Mesenchymal stem cell (in vitro differentiated cells and primary cell): Measurements from ENCODE around the gene FCGBP.

Experiments
- DNase-seq: peaks from one replicate; pipeline ENCODE4 v3.0.0-alpha.2; 2013
- H2AFZ ChIP-seq: one replicate; pipeline ENCODE4 v1.6.1; 2013; ENCODE audit warnings: low read depth, mild to moderate bottlenecking, control low read depth, inconsistent platforms, low read length, moderate library complexity
- H2AK5ac ChIP-seq: 2 replicates; pipeline ENCODE4 v1.6.1; 2013; ENCODE audit warnings: low read length, moderate library complexity, mild to moderate bottlenecking, inconsistent platforms; ENCODE audit not compliant: severe bottlenecking
- H2BK120ac ChIP-seq: one replicate; pipeline ENCODE4 v1.6.1; 2013; ENCODE audit warnings: low read depth, mild to moderate bottlenecking, inconsistent platforms, low read length, moderate library complexity
- H2BK12ac ChIP-seq, 2 experiments: one replicate each; pipeline ENCODE4 v1.6.1; 2013; ENCODE audit warnings: inconsistent platforms in 2 of 2, low read length in 2 of 2, mild to moderate bottlenecking in 2 of 2, moderate library complexity in 2 of 2, control low read depth in 1 of 2
- H2BK15ac ChIP-seq: one replicate; pipeline ENCODE4 v1.6.1; 2013; ENCODE audit warnings: mild to moderate bottlenecking, low read depth, inconsistent platforms; ENCODE audit not compliant: poor library complexity, severe bottlenecking
- H2BK5ac ChIP-seq: 2 replicates; pipeline ENCODE4 v1.6.1; 2013; ENCODE audit warnings: low read depth, mild to moderate bottlenecking, low read length, control low read depth, inconsistent platforms; ENCODE audit not compliant: poor library complexity, severe bottlenecking
- H3K14ac ChIP-seq, 2 experiments: one replicate each; pipeline ENCODE4 v1.6.1; 2013; ENCODE audit warnings: inconsistent platforms in 2 of 2, low read length in 2 of 2, control low read depth in 1 of 2, mild to moderate bottlenecking in 1 of 2, moderate library complexity in 1 of 2
- H3K18ac ChIP-seq, 2 experiments: one replicate each; pipeline ENCODE4 v1.6.1; 2013; ENCODE audit warnings: inconsistent platforms in 2 of 2, low read length in 2 of 2, control low read depth in 1 of 2, low read depth in 1 of 2, mild to moderate bottlenecking in 1 of 2
- H3K23ac ChIP-seq, 2 experiments: one replicate each; pipeline ENCODE4 v1.6.1; 2013; ENCODE audit warnings: inconsistent platforms in 2 of 2, low read length in 2 of 2, mild to moderate bottlenecking in 2 of 2, moderate library complexity in 2 of 2, control low read depth in 1 of 2
- H3K27ac ChIP-seq: 2 replicates; pipeline ENCODE4 v1.5.1; 2013; ENCODE audit warnings: mild to moderate bottlenecking, moderate library complexity, low read length, control low read depth, inconsistent platforms; ENCODE audit not compliant: poor library complexity, severe bottlenecking
- H3K27me3 ChIP-seq, 2 experiments: 2 replicates each; pipeline versions ENCODE4 v1.6.1 to v1.7.0; 2013; ENCODE audit warnings: low read length in 2 of 2, mild to moderate bottlenecking in 2 of 2, moderate library complexity in 2 of 2, control low read depth in 1 of 2, inconsistent platforms in 1 of 2; ENCODE audit not compliant: control insufficient read depth in 1 of 2, insufficient read depth in 1 of 2
- H3K36me3 ChIP-seq, 2 experiments: 2 replicates each; pipeline versions ENCODE4 v1.6.1 to v1.7.0; 2013; ENCODE audit warnings: low read length in 2 of 2, control low read depth in 1 of 2, inconsistent platforms in 1 of 2, low read depth in 1 of 2, mild to moderate bottlenecking in 1 of 2; ENCODE audit not compliant: insufficient read depth in 2 of 2, control insufficient read depth in 1 of 2
- H3K4ac ChIP-seq, 2 experiments: one replicate each; pipeline ENCODE4 v1.6.1; 2013; ENCODE audit warnings: inconsistent platforms in 2 of 2, low read length in 2 of 2, mild to moderate bottlenecking in 2 of 2, moderate library complexity in 2 of 2, control low read depth in 1 of 2, low read depth in 1 of 2
- H3K4me1 ChIP-seq: 2 replicates; pipeline ENCODE4 v1.6.1; 2013; ENCODE audit warnings: low read depth, low read length, control low read depth; ENCODE audit not compliant: control insufficient read depth, insufficient read depth
- H3K4me2 ChIP-seq: 2 replicates; pipeline ENCODE4 v1.6.1; 2013; ENCODE audit warnings: low read length, mild to moderate bottlenecking, inconsistent platforms; ENCODE audit not compliant: poor library complexity, severe bottlenecking
- H3K4me3 ChIP-seq, 2 experiments: 2 replicates each; pipeline versions ENCODE4 v1.5.1 to v1.7.0; 2013; ENCODE audit warnings: low read length in 2 of 2, mild to moderate bottlenecking in 2 of 2, control low read depth in 1 of 2, low read depth in 1 of 2; ENCODE audit not compliant: insufficient read depth in 1 of 2
- H3K79me1 ChIP-seq: replicated peaks from 2 replicates; pipeline ENCODE4 v1.6.1; 2013; ENCODE audit warnings: mild to moderate bottlenecking, control low read depth, low read length, inconsistent platforms; ENCODE audit not compliant: poor library complexity, severe bottlenecking
- H3K9ac ChIP-seq: 2 replicates; pipeline ENCODE4 v1.7.0; 2013; ENCODE audit warnings: mild to moderate bottlenecking, low read length, moderate library complexity
- H3K9me3 ChIP-seq: 2 replicates; pipeline ENCODE4 v1.7.0; 2013; ENCODE audit warnings: mild to moderate bottlenecking, low read length; ENCODE audit not compliant: control insufficient read depth
- H4K8ac ChIP-seq: one replicate; pipeline ENCODE4 v1.6.1; 2013; ENCODE audit warnings: inconsistent platforms, mild to moderate bottlenecking, low read length, moderate library complexity
- H4K91ac ChIP-seq: one replicate; pipeline ENCODE4 v1.6.1; 2013; ENCODE audit warnings: mild to moderate bottlenecking, low read length, inconsistent platforms
- WGBS: methylation state at CpG from one replicate; pipeline ENCODE4 v1.1.7; 2013; ENCODE audit warnings: mixed read lengths; 5-methylcytosine and 5-hydroxymethylcytosine counted together

The FCGBP gene

GRCh38 chr19:39935364-39935661 lies 879 bp upstream of the FCGBP start:
- Histone ChIP-seq H3K9me3 (peaks cover 5% of the 10 kb centered on the region), H4K91ac (no peak overlapping the region), H3K4me1 (no peaks in the 10 kb centered on the region), H2AFZ (no peak overlapping the region), H3K27me3 (peaks cover 0 to 2% of the 10 kb centered on the region in 2 experiments), H4K8ac (no peak overlapping the region), H3K4ac (no peak overlapping the region), H3K18ac (no peak overlapping the region), H3K36me3 (no peaks in the 10 kb centered on the region), H2BK120ac (no peak overlapping the region), H3K79me1 (no peaks in the 10 kb centered on the region), H3K4me2 (no peak overlapping the region), H2BK12ac (no peak overlapping the region), H3K27ac (no peak overlapping the region), H3K14ac (no peak overlapping the region), H2BK5ac (no peak overlapping the region), H3K4me3 (no peak overlapping the region), H2BK15ac (no peak overlapping the region), H3K9ac (no peak overlapping the region), H2AK5ac (no peak overlapping the region), H3K23ac (no peak overlapping the region)
- no peak for DNase-seq
- 88% methylated on average over 4 of the region's 5 CpGs for WGBS

- Histone ChIP-seq H3K18ac (no peak overlapping the region), H3K4me3 (no peak overlapping the region), H2AFZ (no peak overlapping the region), H4K8ac (no peak overlapping the region), H3K4me1 (no peaks in the 10 kb centered on the region), H2BK5ac (no peak overlapping the region), H3K27ac (no peak overlapping the region), H3K23ac (no peak overlapping the region), H3K27me3 (peaks cover 0 to 6% of the 10 kb centered on the region in 2 experiments), H3K9me3 (no peaks in the 10 kb centered on the region), H3K4ac (no peak overlapping the region), H2BK15ac (no peak overlapping the region), H3K36me3 (no peaks in the 10 kb centered on the region), H2BK12ac (no peak overlapping the region), H3K79me1 (no peaks in the 10 kb centered on the region), H4K91ac (no peak overlapping the region), H2BK120ac (no peak overlapping the region), H3K4me2 (no peak overlapping the region), H3K9ac (no peak overlapping the region), H2AK5ac (no peak overlapping the region), H3K14ac (no peak overlapping the region)
- DNase-seq, result no peak
- 85% methylated on average over 2 of the region's 3 CpGs for WGBS
These were observed 4.7 kb downstream of the FCGBP start for GRCh38 chr19:39929750-39930149.

- Histone ChIP-seq H3K36me3 (no peaks in the 10 kb centered on the region), H3K9ac (no peak overlapping the region), H3K23ac (no peak overlapping the region), H4K91ac (no peak overlapping the region), H3K4me1 (no peaks in the 10 kb centered on the region), H2BK120ac (no peak overlapping the region), H3K79me1 (no peaks in the 10 kb centered on the region), H2BK12ac (no peak overlapping the region), H3K4ac (no peak overlapping the region), H3K9me3 (no peaks in the 10 kb centered on the region), H3K18ac (no peak overlapping the region), H2BK15ac (no peak overlapping the region), H4K8ac (no peak overlapping the region), H2AK5ac (no peak overlapping the region), H3K4me2 (no peak overlapping the region), H3K27ac (no peak overlapping the region), H3K27me3 (peaks cover 0 to 4% of the 10 kb centered on the region in 2 experiments), H2AFZ (no peak overlapping the region), H3K14ac (no peak overlapping the region), H2BK5ac (no peak overlapping the region), H3K4me3 (no peak overlapping the region)
- no peak for DNase-seq
- WGBS, result 71% methylated on average over 3 of the region's 3 CpGs
These were observed 6.1 kb downstream of the FCGBP start for GRCh38 chr19:39928357-39928725.

DNA sequence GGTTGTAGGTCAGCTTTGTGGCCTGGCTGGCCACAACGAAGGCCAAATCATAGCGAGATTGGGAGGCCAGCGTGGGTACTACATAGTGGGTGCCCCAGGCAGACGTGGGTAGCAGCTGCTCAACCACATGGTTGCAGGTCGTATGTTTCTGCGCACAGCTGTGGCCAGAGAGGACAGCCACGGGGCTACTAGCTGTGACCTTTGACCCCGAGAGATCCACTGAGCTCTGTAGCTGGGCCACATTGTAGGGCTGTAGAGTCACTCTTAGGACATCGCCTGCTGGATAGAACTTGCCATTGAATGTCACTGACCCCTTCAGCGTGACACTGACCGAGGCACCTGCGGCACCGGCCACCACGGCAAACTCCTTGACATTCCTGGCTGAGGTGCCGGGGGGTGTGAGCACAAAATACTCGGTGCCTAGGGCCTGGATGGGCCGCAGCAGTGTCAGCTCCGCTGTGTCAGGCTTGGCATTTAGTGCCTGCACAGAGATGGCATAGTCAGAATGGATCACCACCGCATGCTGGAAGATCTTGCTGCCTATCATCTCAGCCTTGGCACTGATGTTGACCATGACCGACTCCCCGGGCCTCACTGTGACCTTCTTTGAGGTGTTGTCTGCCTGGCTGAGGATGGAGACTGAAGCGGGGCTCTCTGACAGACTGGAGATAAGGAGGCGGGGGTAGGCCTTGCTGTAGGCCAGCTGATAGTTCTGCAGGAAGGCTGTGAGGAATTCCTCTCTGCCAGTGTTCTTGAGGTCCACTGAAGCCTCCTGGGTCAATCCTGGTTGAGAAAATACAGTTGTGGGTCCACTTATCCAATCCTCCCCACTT lies 6.7 kb downstream of the FCGBP start:
- Histone ChIP-seq H2BK15ac (no peak overlapping the region), H3K9me3 (no peaks in the 10 kb centered on the region), H3K36me3 (no peaks in the 10 kb centered on the region), H3K4me3 (no peak overlapping the region), H4K91ac (no peak overlapping the region), H3K27ac (no peak overlapping the region), H3K4ac (no peak overlapping the region), H3K23ac (no peak overlapping the region), H2AFZ (no peak overlapping the region), H2BK5ac (no peak overlapping the region), H4K8ac (no peak overlapping the region), H2BK12ac (no peak overlapping the region), H2BK120ac (no peak overlapping the region), H3K9ac (no peak overlapping the region), H3K4me1 (no peaks in the 10 kb centered on the region), H3K79me1 (no peaks in the 10 kb centered on the region), H3K27me3 (peaks cover 0 to 4% of the 10 kb centered on the region in 2 experiments), H3K14ac (no peak overlapping the region), H3K18ac (no peak overlapping the region), H3K4me2 (no peak overlapping the region), H2AK5ac (no peak overlapping the region)
- DNase-seq, result no peak
- 88% methylated on average over 23 of the region's 23 CpGs for WGBS
